Omental fat pad (tissue), 4 donors: ENCODE data around the gene CD320. TPM values are rescaled to one million over a fixed set of nuclear protein-coding genes. Genes with fewer than 3 reads are reported as not detected.
"Not testable (repeated sequence)": the region's sequence is repeated elsewhere in the genome, so short reads cannot be mapped to it uniquely, and the experiment has no call there.

Source experiments
- ATAC-seq: fragments of 150-250 bp; one replicate; pipeline ENCODE4 v1.9.1; 2016; ENCODE audit warnings: mild to moderate bottlenecking, moderate library complexity; ENCODE audit not compliant: low FRiP score
- DNase-seq: peaks from one replicate; pipeline ENCODE4 v3.0.0-alpha.2; 2019; ENCODE audit warnings: low spot score
- total RNA-seq, 4 donors: library from RNA; depleted of rRNA; stranded (reverse); fragments of >200 nt; gene quantifications; one replicate each; pipeline ENCODE4 v1.1.0, GENCODE V29; 2016
- TF ChIP-seq, protein P1 (sequence below), 3 donors: fragments of 450-650 bp; IDR thresholded peaks; one replicate each; pipeline ENCODE4 v1.5.1; 2016 to 2017; ENCODE audit warnings: antibody characterized with exemption in 3 of 3, mild to moderate bottlenecking in 3 of 3, moderate library complexity in 2 of 3

Gene CD320
- total RNA-seq, 4 donors from 2014 or later: 49.3 to 126 (median 79.3) TPM

DNA sequence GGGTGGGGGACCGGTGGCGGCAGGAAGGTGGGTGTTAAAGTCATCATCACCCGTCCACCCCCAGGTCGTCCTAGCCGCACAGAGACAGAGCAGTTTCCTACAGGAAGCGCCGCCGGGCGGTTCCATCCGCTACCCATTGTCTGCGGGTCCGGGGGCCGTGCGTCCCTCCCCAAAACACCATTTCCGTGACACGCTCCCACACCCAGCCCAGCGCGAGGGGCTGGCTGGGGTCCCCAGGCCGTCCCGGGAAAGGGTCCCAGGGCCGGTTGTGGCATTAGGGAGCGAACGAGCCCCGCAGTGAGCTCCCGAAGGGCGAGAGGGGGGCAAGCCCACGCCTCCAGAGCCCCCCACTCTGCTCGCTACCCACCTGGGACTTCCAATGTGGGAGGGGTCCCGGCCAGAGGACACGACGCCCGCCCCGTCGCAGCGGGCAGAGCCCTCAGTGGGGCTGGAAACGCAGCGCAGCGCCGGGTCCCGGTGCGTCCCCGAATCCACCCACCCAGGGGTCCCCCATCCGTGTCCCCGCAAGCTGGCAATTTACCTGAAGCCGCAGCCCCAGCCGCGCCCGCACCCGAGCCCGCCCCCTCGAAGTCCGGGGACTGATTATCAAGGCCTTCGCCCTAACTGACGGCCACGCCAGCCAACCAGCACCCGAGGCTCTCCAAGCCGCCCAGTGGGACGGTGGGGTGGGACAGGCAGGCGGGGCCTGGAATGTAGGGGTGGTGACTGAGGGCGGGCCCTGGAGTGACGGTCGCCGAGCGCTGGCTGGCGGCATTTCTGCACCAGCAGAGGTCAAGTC is 34.7 kb upstream of the CD320 start, which contains the start of gene KANK3:
TSS of gene KANK3 (minus strand) at position 579 of the 799 bp plus-strand sequence. CDS start 5,434 bp downstream, outside the sequence.
- DNase-seq: peak; percentile 85
- ATAC-seq: peak; percentile 92
- TF ChIP-seq, protein P1, sequence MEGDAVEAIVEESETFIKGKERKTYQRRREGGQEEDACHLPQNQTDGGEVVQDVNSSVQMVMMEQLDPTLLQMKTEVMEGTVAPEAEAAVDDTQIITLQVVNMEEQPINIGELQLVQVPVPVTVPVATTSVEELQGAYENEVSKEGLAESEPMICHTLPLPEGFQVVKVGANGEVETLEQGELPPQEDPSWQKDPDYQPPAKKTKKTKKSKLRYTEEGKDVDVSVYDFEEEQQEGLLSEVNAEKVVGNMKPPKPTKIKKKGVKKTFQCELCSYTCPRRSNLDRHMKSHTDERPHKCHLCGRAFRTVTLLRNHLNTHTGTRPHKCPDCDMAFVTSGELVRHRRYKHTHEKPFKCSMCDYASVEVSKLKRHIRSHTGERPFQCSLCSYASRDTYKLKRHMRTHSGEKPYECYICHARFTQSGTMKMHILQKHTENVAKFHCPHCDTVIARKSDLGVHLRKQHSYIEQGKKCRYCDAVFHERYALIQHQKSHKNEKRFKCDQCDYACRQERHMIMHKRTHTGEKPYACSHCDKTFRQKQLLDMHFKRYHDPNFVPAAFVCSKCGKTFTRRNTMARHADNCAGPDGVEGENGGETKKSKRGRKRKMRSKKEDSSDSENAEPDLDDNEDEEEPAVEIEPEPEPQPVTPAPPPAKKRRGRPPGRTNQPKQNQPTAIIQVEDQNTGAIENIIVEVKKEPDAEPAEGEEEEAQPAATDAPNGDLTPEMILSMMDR (IDR thresholded peaks at IDR 0.05): no peak

DNA sequence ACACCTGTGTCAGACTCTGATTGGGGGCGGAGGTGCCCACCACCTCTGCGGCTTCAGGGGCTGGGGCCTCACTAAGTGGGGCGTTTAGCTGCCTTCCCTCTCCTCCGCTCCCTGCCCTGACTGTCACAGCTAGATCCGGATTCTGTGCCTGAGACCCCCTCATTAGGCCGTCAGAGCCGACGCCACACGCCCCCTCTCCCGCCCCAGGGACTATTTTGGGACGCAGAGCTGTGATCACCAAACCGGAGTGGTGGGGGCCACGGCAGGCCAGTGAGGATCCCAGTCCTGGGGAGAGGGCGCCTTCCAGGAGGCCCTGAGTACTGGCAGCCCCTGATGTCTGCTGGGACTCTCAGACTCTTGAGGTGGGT is 34.1 kb upstream of the CD320 start:
- DNase-seq (no peak), ATAC-seq (no peak)
- TF ChIP-seq, protein P1 (IDR thresholded peaks at IDR 0.05): no peak

DNA sequence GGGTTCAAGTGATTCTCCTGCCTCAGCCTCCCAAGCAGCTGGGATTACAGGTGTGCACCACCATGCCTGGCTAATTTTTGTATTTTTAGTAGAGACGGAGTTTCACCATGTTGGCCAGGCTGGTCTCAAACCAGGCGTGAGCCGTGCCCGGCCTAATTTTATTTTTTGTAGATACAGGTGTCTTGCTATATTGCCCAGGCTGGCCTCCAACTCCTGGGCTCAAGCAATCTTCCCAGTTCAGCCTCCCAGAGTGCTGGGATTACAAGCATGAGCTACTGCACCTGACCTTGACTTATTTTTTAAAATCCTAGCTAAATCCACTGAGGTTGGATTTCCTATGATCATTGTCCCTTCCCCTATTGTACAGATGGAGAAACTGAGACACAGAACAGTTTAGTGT is 33.3 kb upstream of the CD320 start:
- not testable (repeated sequence) for ATAC-seq, DNase-seq

DNA sequence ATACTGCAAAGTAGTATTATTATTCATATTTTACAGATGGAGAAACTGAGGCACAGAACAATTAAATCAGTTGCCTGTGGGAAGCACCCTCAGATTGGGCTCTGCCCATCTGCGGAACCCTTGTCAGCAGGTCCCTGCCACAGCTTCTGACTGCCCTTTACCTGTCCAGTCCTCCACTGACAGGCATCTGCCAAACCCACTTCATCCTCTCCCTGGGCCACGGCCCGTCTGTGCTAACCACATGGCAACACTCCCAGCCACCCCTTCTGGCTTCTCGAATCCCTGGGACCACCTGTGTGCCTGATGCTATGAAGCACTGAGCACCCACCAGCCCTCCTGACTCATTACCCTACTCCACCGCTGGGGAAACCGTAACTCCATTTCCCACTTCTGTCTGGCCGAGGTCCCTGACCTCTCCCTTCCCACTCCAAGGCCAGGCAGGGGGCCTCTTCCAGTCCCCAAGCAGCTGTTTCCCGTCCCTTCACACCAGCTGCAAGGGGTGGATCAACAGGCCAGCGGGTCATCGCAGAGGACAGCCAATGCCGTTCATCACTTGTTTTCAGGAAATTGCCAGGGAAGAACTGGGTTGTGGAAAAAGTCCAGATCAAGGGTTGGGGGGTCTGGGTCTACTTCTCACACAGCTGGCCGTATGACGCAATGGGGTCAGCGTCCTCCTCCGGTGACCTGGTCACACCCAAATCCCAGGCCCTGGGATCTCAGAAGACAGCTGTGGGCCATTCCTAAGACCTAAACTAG is 32.4 kb upstream of the CD320 start:
- ATAC-seq (peak; percentile 27), DNase-seq (no peak)
- TF ChIP-seq, protein P1 (IDR thresholded peaks at IDR 0.05): no peak

DNA sequence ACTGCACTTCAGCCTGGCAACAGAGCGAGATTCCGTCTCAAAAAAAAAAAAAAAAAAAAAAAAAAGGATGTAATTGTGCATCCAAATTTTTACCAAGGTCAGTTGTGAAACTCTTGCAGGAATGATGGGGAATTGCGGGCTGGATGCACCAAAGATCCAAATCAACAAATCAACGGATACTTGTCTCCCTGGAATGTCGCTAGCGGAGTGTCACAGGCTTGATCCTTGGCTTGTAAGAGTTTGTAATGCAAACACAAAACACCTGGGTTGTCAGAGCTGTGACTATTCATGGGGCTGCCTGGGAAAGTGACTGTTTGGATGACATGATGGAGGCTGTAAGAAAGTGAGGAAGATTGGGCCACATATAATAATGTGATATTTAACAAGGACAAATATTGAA is 30.7 kb upstream of the CD320 start:
- ATAC-seq: no peak
- no peak for DNase-seq
- TF ChIP-seq, protein P1 (IDR thresholded peaks at IDR 0.05): no peak

DNA sequence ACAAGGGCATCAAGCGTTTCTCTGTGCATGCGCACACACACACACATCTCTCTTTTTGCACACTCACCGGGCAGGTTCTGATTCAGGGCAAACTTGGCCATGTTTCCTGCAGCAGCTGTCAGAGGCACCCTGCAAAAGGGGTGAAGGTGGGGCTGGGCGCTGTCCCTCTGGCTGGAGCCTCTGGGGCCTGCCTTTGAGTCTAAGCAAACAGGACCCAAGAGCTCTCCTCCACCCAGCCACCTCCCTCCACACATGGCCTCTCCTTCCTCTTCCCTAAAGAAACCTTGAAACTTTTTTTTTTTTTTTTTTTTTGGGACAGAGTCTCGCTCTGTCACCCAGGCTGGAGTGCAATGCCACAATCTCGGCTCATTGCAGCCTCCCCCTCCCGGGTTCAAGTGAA is 29.6 kb upstream of the CD320 start:
- DNase-seq (no peak), ATAC-seq (no peak)
- TF ChIP-seq, protein P1 (IDR thresholded peaks at IDR 0.05): no peak

DNA sequence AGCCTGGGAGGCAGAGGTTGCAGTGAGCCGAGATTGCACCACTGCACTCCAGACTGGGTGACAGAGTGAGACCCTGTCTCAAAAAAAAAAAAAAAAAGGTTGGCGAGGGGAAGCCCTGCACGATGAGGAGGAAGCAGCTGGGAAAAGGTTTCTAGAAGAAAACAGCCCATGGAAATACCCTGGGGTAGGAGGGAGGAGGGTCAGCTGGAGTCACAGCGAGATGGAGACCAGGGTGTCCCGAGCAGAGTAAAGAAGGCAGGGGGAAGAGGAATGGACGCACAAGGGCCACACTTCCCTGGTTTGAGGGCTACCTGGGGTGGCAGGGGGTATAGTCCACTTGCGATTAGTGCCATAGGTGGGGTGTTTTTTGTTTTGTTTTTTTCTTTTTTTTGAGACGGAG is 28.5 kb upstream of the CD320 start:
- ATAC-seq (no peak), DNase-seq (no peak)
- TF ChIP-seq, protein P1 (IDR thresholded peaks at IDR 0.05): no peak
